Gastrocnemius medialis (tissue), 4 donors: Measurements from ENCODE around the gene MYRIP.
"Not testable (repeated sequence)": the region's sequence is repeated elsewhere in the genome, so short reads cannot be mapped to it uniquely, and the experiment has no call there.

Experiments
- CTCF ChIP-seq, 5 experiments: fragments of 450-650 bp in 3 of 5; fragments of 200-600 bp in 2 of 5; sonication (generic) in 2 of 5; IDR thresholded peaks in 4 of 5; conservative IDR thresholded peaks in 1 of 5; 1 replicate in 4 of 5; 2 replicates in 1 of 5; pipeline ENCODE4 v1.5.1; 2016 to 2019; ENCODE audit warnings: antibody characterized with exemption in 5 of 5, mild to moderate bottlenecking in 3 of 5, moderate library complexity in 3 of 5
- POLR2A ChIP-seq, 2 donors: fragments of 450-650 bp; IDR thresholded peaks; one replicate each; pipeline ENCODE4 v1.6.1; 2017; ENCODE audit warnings: antibody characterized with exemption in 2 of 2, mild to moderate bottlenecking in 2 of 2, moderate library complexity in 2 of 2

DNA sequence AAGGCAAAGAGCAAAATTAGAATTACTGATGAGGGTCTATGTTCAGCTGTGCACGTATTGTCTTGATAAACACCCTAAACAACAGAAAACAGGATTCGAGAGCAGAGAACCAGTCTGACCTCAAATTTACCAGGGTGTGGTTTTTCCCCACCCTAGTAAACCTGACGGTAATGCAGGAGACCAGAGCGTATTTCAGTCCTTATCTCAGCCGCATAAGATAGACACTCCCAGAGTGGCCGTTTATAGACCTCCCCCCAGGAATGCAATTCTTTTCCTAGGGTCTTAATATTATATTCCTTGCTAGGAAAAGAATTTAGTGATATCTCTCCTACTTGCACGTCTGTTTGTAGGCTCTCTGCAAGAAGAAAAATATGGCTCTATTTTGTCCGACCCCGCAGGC lies 216.5 kb downstream of the MYRIP start:
- TF ChIP-seq CTCF (IDR thresholded peaks at IDR 0.05 in 4 of 5, conservative IDR thresholded peaks at IDR 0.05 in 1 of 5); POLR2A (IDR thresholded peaks at IDR 0.05): not testable (repeated sequence)
